CD4-positive, CD25-positive, alpha-beta regulatory T cell (primary cell): Measurements from ENCODE around the gene RGS17. TPM values are rescaled to one million over a fixed set of nuclear protein-coding genes. Genes with fewer than 3 reads are reported as not detected.

Experiments used
- ATAC-seq, 2 donors: fragments of 150-1000 bp; cut with Tn5 transposase; one replicate each; pipeline ENCODE4 v1.10.0; 2021; ENCODE audit warnings: low read depth in 2 of 2, moderate number of reproducible peaks in 2 of 2, moderate library complexity in 1 of 2
- DNase-seq, 3 donors: peaks; one replicate each; pipeline versions ENCODE4 v3.0.0 to v3.0.0-alpha.2; 2012 to 2022; ENCODE audit warnings: mixed read lengths in 1 of 3
- H3K27ac ChIP-seq: one replicate; pipeline ENCODE4 v1.7.0; 2013; ENCODE audit warnings: mild to moderate bottlenecking, low read length; ENCODE audit not compliant: insufficient read depth, poor library complexity, severe bottlenecking
- H3K27me3 ChIP-seq: one replicate; pipeline ENCODE4 v1.7.0; 2013; ENCODE audit warnings: low read length; ENCODE audit not compliant: control insufficient read depth, insufficient read depth
- H3K36me3 ChIP-seq: one replicate; pipeline ENCODE4 v1.7.0; 2013; ENCODE audit warnings: mild to moderate bottlenecking, low read length, moderate library complexity; ENCODE audit not compliant: control insufficient read depth, insufficient read depth
- H3K4me1 ChIP-seq: 2 replicates; pipeline ENCODE4 v1.7.0; 2013; ENCODE audit warnings: mild to moderate bottlenecking, low read length; ENCODE audit not compliant: insufficient read depth, control insufficient read depth, poor library complexity, severe bottlenecking
- H3K4me3 ChIP-seq: one replicate; pipeline ENCODE4 v1.7.0; 2013; ENCODE audit warnings: low read depth, mild to moderate bottlenecking, low read length, moderate library complexity
- H3K9me3 ChIP-seq, 2 experiments: 1 replicate in 1 of 2; 2 replicates in 1 of 2; pipeline ENCODE4 v1.7.0; 2013; ENCODE audit warnings: low read length in 2 of 2, mild to moderate bottlenecking in 1 of 2, moderate library complexity in 1 of 2; ENCODE audit not compliant: control insufficient read depth in 2 of 2
- H3K27ac Mint-ChIP-seq, 3 donors: one replicate each; pipeline ENCODE4 v1.8.0; 2020 to 2022; ENCODE audit warnings: mild to moderate bottlenecking in 3 of 3, mixed read lengths in 3 of 3, moderate library complexity in 2 of 3
- H3K27me3 Mint-ChIP-seq: one replicate; pipeline ENCODE4 v1.8.0; 2022; ENCODE audit warnings: mild to moderate bottlenecking, mixed read lengths
- H3K36me3 Mint-ChIP-seq: one replicate; pipeline ENCODE4 v1.8.0; 2020; ENCODE audit warnings: mixed read lengths
- H3K4me1 Mint-ChIP-seq, 4 donors: one replicate each; pipeline ENCODE4 v1.8.0; 2020 to 2022; ENCODE audit warnings: mixed read lengths in 4 of 4, mild to moderate bottlenecking in 1 of 4
- H3K4me3 Mint-ChIP-seq, 4 donors: one replicate each; pipeline ENCODE4 v1.8.0; 2020 to 2022; ENCODE audit warnings: mild to moderate bottlenecking in 4 of 4, mixed read lengths in 4 of 4, moderate library complexity in 3 of 4
- H3K9me3 Mint-ChIP-seq, 7 donors: one replicate each; pipeline ENCODE4 v1.8.0; 2020 to 2022; ENCODE audit warnings: mixed read lengths in 7 of 7, mild to moderate bottlenecking in 3 of 7, moderate library complexity in 2 of 7
- polyA plus RNA-seq, 4 donors: library from polyadenylated mRNA; unstranded; fragments of 300-500 nt; fragmentation: Illumina TruSeq; gene quantifications; one replicate each; pipeline ENCODE4 v1.2.3, GENCODE V29; 2021
- total RNA-seq: library from RNA; stranded (reverse); gene quantifications from one replicate; pipeline ENCODE4 v1.2.3, GENCODE V29; 2022

The RGS17 gene
- total and polyA plus RNA-seq, 5 donors from 2014 or later, result 0.03 TPM; not detected in 4

DNA sequence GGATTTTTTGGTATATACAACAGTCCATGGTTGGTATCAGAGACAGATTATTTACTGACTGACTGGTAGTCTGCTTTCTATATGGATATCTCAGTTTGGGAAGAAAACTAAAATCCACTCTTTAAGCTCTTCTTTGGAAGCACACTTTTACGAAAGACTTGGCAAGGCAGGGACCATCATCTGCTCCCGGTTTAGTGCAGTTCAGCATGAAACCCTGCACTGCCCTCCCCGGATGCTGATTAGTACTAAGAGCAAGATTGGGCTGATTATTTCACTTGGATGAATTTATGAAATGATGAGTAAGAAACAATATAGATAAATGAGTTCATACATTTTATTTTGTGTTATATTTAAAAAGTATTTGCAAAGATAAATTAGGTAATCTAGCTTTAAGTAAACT is 56.3 kb downstream of the RGS17 start:
- Histone ChIP-seq H3K9me3 (no peaks in the 10 kb centered on the region), H3K27ac (no peak overlapping the region), H3K4me3 (no peak overlapping the region), H3K36me3 (no peaks in the 10 kb centered on the region), H3K4me1 (no peaks in the 10 kb centered on the region), H3K27me3 (no peaks in the 10 kb centered on the region)
- Mint-ChIP-seq H3K4me1 (no peaks in the 10 kb centered on the region), H3K9me3 (peaks cover 0 to 3% (median 0%) of the 10 kb centered on the region in 7 donors), H3K36me3 (no peaks in the 10 kb centered on the region), H3K4me3 (no peak overlapping the region), H3K27me3 (no peaks in the 10 kb centered on the region), H3K27ac (no peak overlapping the region)
- no peak for ATAC-seq
- no peak for DNase-seq

DNA sequence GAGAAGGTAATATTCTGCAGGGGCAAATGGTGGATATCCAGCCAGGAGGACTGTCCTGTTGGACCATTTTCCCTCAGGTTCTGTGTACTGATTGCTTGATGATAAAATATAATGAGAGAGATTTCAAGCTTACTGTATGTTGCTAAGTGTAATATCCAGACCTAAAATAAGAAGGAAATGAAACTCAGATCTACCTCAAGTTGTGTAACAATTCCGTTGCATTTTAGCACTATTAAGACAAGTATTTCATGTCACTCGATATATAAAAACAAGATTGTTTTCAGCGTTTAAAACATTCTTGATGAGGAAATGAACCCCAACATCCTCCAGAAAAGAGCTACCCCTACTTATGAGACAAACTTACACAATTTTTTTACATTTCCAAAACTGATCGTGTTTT is 57.2 kb downstream of the RGS17 start:
- no peak overlapping the region for H3K4me3 ChIP-seq
- no peak for ATAC-seq
- Mint-ChIP-seq H3K9me3 (peaks cover 0 to 4% (median 0%) of the 10 kb centered on the region in 7 donors), H3K36me3 (no peaks in the 10 kb centered on the region), H3K27me3 (no peaks in the 10 kb centered on the region), H3K4me3 (no peak overlapping the region), H3K27ac (no peak overlapping the region), H3K4me1 (no peaks in the 10 kb centered on the region)
- DNase-seq, result no peak
- no peaks in the 10 kb centered on the region for H3K9me3 ChIP-seq
- H3K36me3 ChIP-seq, result no peaks in the 10 kb centered on the region
- H3K27me3 ChIP-seq, result no peaks in the 10 kb centered on the region
- H3K4me1 ChIP-seq, result no peaks in the 10 kb centered on the region
- H3K27ac ChIP-seq, result no peak overlapping the region

DNA sequence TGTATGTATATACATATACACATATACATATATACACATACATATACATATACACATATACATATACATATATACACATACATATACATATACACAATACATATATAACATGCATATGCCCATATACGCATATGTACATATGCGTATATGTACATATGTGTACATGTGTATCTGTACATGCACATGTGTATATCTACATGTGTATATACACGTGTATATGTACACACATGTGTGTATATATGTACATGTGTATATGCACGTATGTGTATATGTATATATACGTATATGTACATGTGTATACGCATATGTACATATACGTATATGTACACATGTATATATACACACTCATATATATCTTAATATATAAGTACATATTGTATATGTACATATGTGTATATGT is 60.3 kb downstream of the RGS17 start:
- Histone ChIP-seq H3K4me3 (no peak overlapping the region), H3K36me3 (no peaks in the 10 kb centered on the region), H3K27me3 (no peaks in the 10 kb centered on the region), H3K27ac (no peak overlapping the region), H3K4me1 (no peaks in the 10 kb centered on the region), H3K9me3 (no peaks in the 10 kb centered on the region)
- DNase-seq (no peak), ATAC-seq (no peak)
- Mint-ChIP-seq H3K27ac (no peak overlapping the region), H3K36me3 (no peaks in the 10 kb centered on the region), H3K9me3 (peaks cover 0 to 5% (median 4%) of the 10 kb centered on the region in 7 donors), H3K4me3 (no peak overlapping the region), H3K4me1 (no peaks in the 10 kb centered on the region), H3K27me3 (no peaks in the 10 kb centered on the region)

- H3K4me1 Mint-ChIP-seq, result no peaks in the 10 kb centered on the region
- H3K36me3 Mint-ChIP-seq, result no peaks in the 10 kb centered on the region
- Histone ChIP-seq H3K36me3 (no peaks in the 10 kb centered on the region), H3K27me3 (no peaks in the 10 kb centered on the region), H3K27ac (no peak overlapping the region), H3K4me1 (no peaks in the 10 kb centered on the region), H3K9me3 (no peaks in the 10 kb centered on the region), H3K4me3 (no peak overlapping the region)
- ATAC-seq (no peak), DNase-seq (no peak)
- H3K9me3 Mint-ChIP-seq, result peaks cover 0 to 6% (median 4%) of the 10 kb centered on the region in 7 donors
- H3K27ac Mint-ChIP-seq, result no peak overlapping the region
- no peak overlapping the region for H3K4me3 Mint-ChIP-seq
- no peaks in the 10 kb centered on the region for H3K27me3 Mint-ChIP-seq
Observed at GRCh38 chr6:153069897-153070296, 61.2 kb downstream of the RGS17 start.

- Mint-ChIP-seq H3K9me3 (peaks cover 0 to 7% (median 4%) of the 10 kb centered on the region in 7 donors), H3K27me3 (no peaks in the 10 kb centered on the region), H3K4me1 (no peaks in the 10 kb centered on the region), H3K27ac (no peak overlapping the region), H3K36me3 (no peaks in the 10 kb centered on the region), H3K4me3 (no peak overlapping the region)
- no peaks in the 10 kb centered on the region for H3K4me1 ChIP-seq
- peaks cover 0 to 2% of the 10 kb centered on the region in 2 experiments for H3K9me3 ChIP-seq
- peaks cover 2% of the 10 kb centered on the region for H3K27me3 ChIP-seq
- DNase-seq (no peak), ATAC-seq (no peak)
- no peak overlapping the region for H3K27ac ChIP-seq
- H3K4me3 ChIP-seq, result no peak overlapping the region
- H3K36me3 ChIP-seq, result no peaks in the 10 kb centered on the region
Observed at GRCh38 chr6:153065222-153065621, 65.9 kb downstream of the RGS17 start.

GRCh38 chr6:153063936-153064335 is 67.1 kb downstream of the RGS17 start:
- Histone ChIP-seq H3K4me1 (no peaks in the 10 kb centered on the region), H3K27ac (no peak overlapping the region), H3K9me3 (peaks cover 0 to 2% of the 10 kb centered on the region in 2 experiments), H3K27me3 (peaks cover 2% of the 10 kb centered on the region), H3K36me3 (no peaks in the 10 kb centered on the region), H3K4me3 (no peak overlapping the region)
- DNase-seq (no peak), ATAC-seq (no peak)
- no peaks in the 10 kb centered on the region for H3K27me3 Mint-ChIP-seq
- H3K4me1 Mint-ChIP-seq, result no peaks in the 10 kb centered on the region
- no peak overlapping the region for H3K4me3 Mint-ChIP-seq
- H3K9me3 Mint-ChIP-seq, result peaks cover 0 to 7% (median 2%) of the 10 kb centered on the region in 7 donors
- no peak overlapping the region for H3K27ac Mint-ChIP-seq
- no peaks in the 10 kb centered on the region for H3K36me3 Mint-ChIP-seq

- no peak overlapping the region for H3K27ac Mint-ChIP-seq
- Histone ChIP-seq H3K9me3 (peaks cover 0 to 2% of the 10 kb centered on the region in 2 experiments), H3K27ac (no peak overlapping the region), H3K27me3 (peaks cover 2% of the 10 kb centered on the region), H3K36me3 (no peaks in the 10 kb centered on the region), H3K4me1 (no peaks in the 10 kb centered on the region), H3K4me3 (no peak overlapping the region)
- H3K4me3 Mint-ChIP-seq, result no peak overlapping the region
- no peaks in the 10 kb centered on the region for H3K36me3 Mint-ChIP-seq
- H3K27me3 Mint-ChIP-seq, result no peaks in the 10 kb centered on the region
- DNase-seq (no peak), ATAC-seq (no peak)
- peaks cover 0 to 5% (median 0%) of the 10 kb centered on the region in 7 donors for H3K9me3 Mint-ChIP-seq
- H3K4me1 Mint-ChIP-seq, result no peaks in the 10 kb centered on the region
Observed at GRCh38 chr6:153062516-153062915, 68.6 kb downstream of the RGS17 start.

DNA sequence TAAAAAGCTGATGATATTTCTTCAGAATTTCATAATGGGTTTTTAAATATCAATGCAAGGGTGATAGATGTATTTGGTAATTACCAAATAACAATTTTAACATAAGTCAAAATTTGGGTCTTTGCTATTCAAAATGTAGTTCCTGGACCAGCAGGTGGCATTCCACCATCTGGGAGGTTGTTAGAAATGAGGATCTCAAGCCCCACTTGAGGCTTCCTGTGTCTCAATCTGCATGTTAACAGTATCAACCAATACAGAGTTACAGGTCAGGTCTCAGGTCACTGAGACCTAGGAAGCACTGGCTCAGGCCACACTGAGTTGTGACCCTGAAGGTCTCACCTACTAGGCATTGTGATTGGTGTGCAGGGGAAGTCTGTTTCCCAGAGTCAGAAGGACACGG is 71.3 kb downstream of the RGS17 start:
- peaks cover 0 to 3% (median 0%) of the 10 kb centered on the region in 7 donors for H3K9me3 Mint-ChIP-seq
- no peak overlapping the region for H3K4me3 Mint-ChIP-seq
- H3K4me1 ChIP-seq, result no peaks in the 10 kb centered on the region
- H3K9me3 ChIP-seq, result peaks cover 0 to 2% of the 10 kb centered on the region in 2 experiments
- no peaks in the 10 kb centered on the region for H3K36me3 ChIP-seq
- no peak for DNase-seq
- peaks cover 2% of the 10 kb centered on the region for H3K27me3 ChIP-seq
- H3K4me1 Mint-ChIP-seq, result no peaks in the 10 kb centered on the region
- H3K27ac Mint-ChIP-seq, result no peak overlapping the region
- no peaks in the 10 kb centered on the region for H3K27me3 Mint-ChIP-seq
- no peak overlapping the region for H3K27ac ChIP-seq
- no peaks in the 10 kb centered on the region for H3K36me3 Mint-ChIP-seq
- no peak for ATAC-seq
- no peak overlapping the region for H3K4me3 ChIP-seq
